Measurements from ENCODE around the gene ABCB9. TPM values are rescaled to one million over a fixed set of nuclear protein-coding genes. Genes with fewer than 3 reads are reported as not detected.
A peak's percentile ranks its signal among the peaks of the same experiment; 100 is the strongest.
"Not testable (repeated sequence)": the region's sequence is repeated elsewhere in the genome, so short reads cannot be mapped to it uniquely, and the experiment has no call there.

Gene ABCB9
- 5.0 TPM in 2 replicates for total RNA-seq

GRCh38 chr12:122965851-122966742 is at the start of gene ABCB9:
ABCB9 (minus strand) TSS chr12:122966463; CDS start chr12:122960235, 6,228 bp downstream.
- DNase-seq (ENCODE audit: low read depth in 2 of 2), result peak; percentile 81 to 95

GRCh38 chr12:123014473-123014872 is 48.2 kb upstream of the ABCB9 start:
- not testable (repeated sequence) for DNase-seq (ENCODE audit: low read depth in 2 of 2)

- DNase-seq (ENCODE audit: low read depth in 2 of 2), result no peak
Measured at GRCh38 chr12:123013185-123014095, 47.2 kb upstream of the ABCB9 start.

- DNase-seq (ENCODE audit: low read depth in 2 of 2), result no peak
Measured at GRCh38 chr12:123011701-123012100, 45.4 kb upstream of the ABCB9 start.

- no peak for DNase-seq (ENCODE audit: low read depth in 2 of 2)
Measured at GRCh38 chr12:123010681-123011080, 44.4 kb upstream of the ABCB9 start.

- DNase-seq (ENCODE audit: low read depth in 2 of 2), result no peak
Measured at GRCh38 chr12:123010110-123010509, 43.8 kb upstream of the ABCB9 start.

- no peak for DNase-seq (ENCODE audit: low read depth in 2 of 2)
Measured at GRCh38 chr12:123006977-123007376, 40.7 kb upstream of the ABCB9 start.

GRCh38 chr12:123005081-123005626 is 38.9 kb upstream of the ABCB9 start:
- DNase-seq (ENCODE audit: low read depth in 2 of 2), result no peak

- no peak for DNase-seq (ENCODE audit: low read depth in 2 of 2)
Measured at GRCh38 chr12:123004287-123004686, 38.0 kb upstream of the ABCB9 start.

GRCh38 chr12:123003257-123003656 is 37.0 kb upstream of the ABCB9 start:
- DNase-seq (ENCODE audit: low read depth in 2 of 2), result peak in 1 of 2 donors; percentile 12

- DNase-seq (ENCODE audit: low read depth in 2 of 2), result no peak
Measured at GRCh38 chr12:123001464-123001863, 35.2 kb upstream of the ABCB9 start.

GRCh38 chr12:123000578-123000977 is 34.3 kb upstream of the ABCB9 start:
- no peak for DNase-seq (ENCODE audit: low read depth in 2 of 2)

- DNase-seq (ENCODE audit: low read depth in 2 of 2), result no peak
Measured at GRCh38 chr12:122999986-123000420, 33.7 kb upstream of the ABCB9 start.

GRCh38 chr12:122999196-122999946 is 33.1 kb upstream of the ABCB9 start:
- DNase-seq (ENCODE audit: low read depth in 2 of 2), result no peak

- no peak for DNase-seq (ENCODE audit: low read depth in 2 of 2)
Measured at GRCh38 chr12:122998316-122998715, 32.1 kb upstream of the ABCB9 start.

- no peak for DNase-seq (ENCODE audit: low read depth in 2 of 2)
Measured at GRCh38 chr12:122997343-122998250, 31.3 kb upstream of the ABCB9 start.

- DNase-seq (ENCODE audit: low read depth in 2 of 2), result no peak
Measured at GRCh38 chr12:122996621-122997342, 30.5 kb upstream of the ABCB9 start.

GRCh38 chr12:122996188-122996601 is 29.9 kb upstream of the ABCB9 start:
- DNase-seq (ENCODE audit: low read depth in 2 of 2), result peak in 1 of 2 donors; percentile 17

- DNase-seq (ENCODE audit: low read depth in 2 of 2), result peak in 1 of 2 donors; percentile 46
Measured at GRCh38 chr12:122995503-122996187, 29.4 kb upstream of the ABCB9 start.
